NT2/D1 (cell line): ENCODE data around the gene PLB1.

ENCODE experiments used
- DNase-seq: peaks from one replicate; pipeline ENCODE4 v3.0.0-alpha.2; 2011; ENCODE audit warnings: low read depth, low spot score
- H3K27me3 ChIP-seq: 2 replicates; pipeline ENCODE4 v1.6.0; 2011; ENCODE audit warnings: mild to moderate bottlenecking; ENCODE audit not compliant: insufficient read length, insufficient read depth
- H3K36me3 ChIP-seq: 2 replicates; pipeline ENCODE4 v1.6.1; 2011; ENCODE audit warnings: mild to moderate bottlenecking, low read length, mixed read lengths; ENCODE audit not compliant: insufficient read depth, insufficient read length
- H3K4me1 ChIP-seq: 2 replicates; pipeline ENCODE4 v1.5.1; 2011; ENCODE audit not compliant: insufficient read depth, insufficient read length
- H3K4me3 ChIP-seq: 2 replicates; pipeline ENCODE4 v1.5.1; 2011; ENCODE audit warnings: low read depth; ENCODE audit not compliant: insufficient read length
- H3K9ac ChIP-seq: 2 replicates; pipeline ENCODE4 v1.6.0; 2011; ENCODE audit warnings: low read depth; ENCODE audit not compliant: insufficient read length
- H3K9me3 ChIP-seq: 2 replicates; pipeline ENCODE4 v1.5.1; 2011; ENCODE audit warnings: mild to moderate bottlenecking, low read length; ENCODE audit not compliant: insufficient read depth
- SUZ12 ChIP-seq: IDR thresholded peaks from 2 replicates; pipeline ENCODE4 v1.6.1; 2011; ENCODE audit not compliant: insufficient read length, insufficient read depth; ENCODE audit errors: extremely low read depth
- YY1 ChIP-seq: IDR thresholded peaks from 2 replicates; pipeline ENCODE4 v1.6.1; 2011; ENCODE audit not compliant: insufficient read length, insufficient read depth
- ZNF274 ChIP-seq: IDR thresholded peaks from 2 replicates; pipeline ENCODE4 v1.6.1; 2011; ENCODE audit warnings: mild to moderate bottlenecking, low read depth, low read length

The PLB1 gene

GRCh38 chr2:28670856-28671255 is 175.0 kb downstream of the PLB1 start:
- no peaks in the 10 kb centered on the region for H3K36me3 ChIP-seq
- H3K9ac ChIP-seq, result no peak overlapping the region
- H3K27me3 ChIP-seq, result no peaks in the 10 kb centered on the region
- H3K4me1 ChIP-seq, result no peaks in the 10 kb centered on the region
- no peak overlapping the region for H3K4me3 ChIP-seq
- TF ChIP-seq ZNF274 (no peak), YY1 (no peak), SUZ12 (no peak)
- peaks cover 17% of the 10 kb centered on the region; the same call in 1 of the 2 replicates for H3K9me3 ChIP-seq
- no peak for DNase-seq

- TF ChIP-seq ZNF274 (no peak), SUZ12 (no peak), YY1 (no peak)
These were observed 177.5 kb downstream of the PLB1 start for GRCh38 chr2:28673338-28673737.

GRCh38 chr2:28674062-28674712 is 178.3 kb downstream of the PLB1 start:
- TF ChIP-seq SUZ12 (no peak), YY1 (no peak), ZNF274 (no peak)
- Histone ChIP-seq H3K4me1 (no peaks in the 10 kb centered on the region), H3K36me3 (no peaks in the 10 kb centered on the region), H3K9me3 (peaks cover 17% of the 10 kb centered on the region; the same call in 1 of the 2 replicates), H3K9ac (no peak overlapping the region), H3K27me3 (no peaks in the 10 kb centered on the region), H3K4me3 (no peak overlapping the region)
- DNase-seq, result no peak

More at GRCh38 chr2:28673338-28673737, 177.5 kb downstream of the PLB1 start:
- no peak for DNase-seq
- H3K36me3 ChIP-seq, result no peaks in the 10 kb centered on the region
- no peaks in the 10 kb centered on the region for H3K27me3 ChIP-seq
- H3K4me3 ChIP-seq, result no peak overlapping the region
- H3K9me3 ChIP-seq, result peaks cover 17% of the 10 kb centered on the region; the same call in 1 of the 2 replicates
- no peaks in the 10 kb centered on the region for H3K4me1 ChIP-seq
- no peak overlapping the region for H3K9ac ChIP-seq

- H3K9me3 ChIP-seq, result peaks cover 17% of the 10 kb centered on the region; the same call in 1 of the 2 replicates
- H3K9ac ChIP-seq, result no peak overlapping the region
- no peak for DNase-seq
- H3K4me3 ChIP-seq, result no peak overlapping the region
- no peaks in the 10 kb centered on the region for H3K36me3 ChIP-seq
- no peaks in the 10 kb centered on the region for H3K27me3 ChIP-seq
- TF ChIP-seq YY1 (no peak), SUZ12 (no peak), ZNF274 (no peak)
- no peaks in the 10 kb centered on the region for H3K4me1 ChIP-seq
These were observed 178.8 kb downstream of the PLB1 start for GRCh38 chr2:28674713-28675068.

GRCh38 chr2:28676152-28676835 is 180.4 kb downstream of the PLB1 start:
- no peaks in the 10 kb centered on the region for H3K4me1 ChIP-seq
- no peaks in the 10 kb centered on the region for H3K27me3 ChIP-seq
- H3K9ac ChIP-seq, result no peak overlapping the region
- TF ChIP-seq ZNF274 (no peak), YY1 (no peak), SUZ12 (no peak)
- no peak overlapping the region for H3K4me3 ChIP-seq
- H3K9me3 ChIP-seq, result peaks cover 17% of the 10 kb centered on the region; the same call in 1 of the 2 replicates
- DNase-seq, result no peak
- no peaks in the 10 kb centered on the region for H3K36me3 ChIP-seq

GRCh38 chr2:28678175-28678855 is 182.5 kb downstream of the PLB1 start:
- no peak for DNase-seq
- peaks cover 6% of the 10 kb centered on the region; the same call in 1 of the 2 replicates for H3K9me3 ChIP-seq
- H3K9ac ChIP-seq, result no peak overlapping the region
- peaks cover 3% of the 10 kb centered on the region for H3K4me1 ChIP-seq
- no peak for TF ChIP-seq SUZ12
- TF ChIP-seq YY1, result no peak
- no peak for TF ChIP-seq ZNF274
- H3K27me3 ChIP-seq, result no peaks in the 10 kb centered on the region
- no peak overlapping the region for H3K4me3 ChIP-seq
- H3K36me3 ChIP-seq, result no peaks in the 10 kb centered on the region

- no peaks in the 10 kb centered on the region for H3K36me3 ChIP-seq
- H3K9me3 ChIP-seq, result no peaks in the 10 kb centered on the region
- TF ChIP-seq ZNF274 (no peak), YY1 (no peak), SUZ12 (no peak)
- no peaks in the 10 kb centered on the region for H3K27me3 ChIP-seq
- no peak overlapping the region for H3K9ac ChIP-seq
- H3K4me1 ChIP-seq, result peaks cover 3% of the 10 kb centered on the region
- no peak for DNase-seq
- H3K4me3 ChIP-seq, result no peak overlapping the region
These were observed 183.1 kb downstream of the PLB1 start for GRCh38 chr2:28678944-28679343.
